ENCODE results near the gene OR1L6.

OR1L6 gene

DNA sequence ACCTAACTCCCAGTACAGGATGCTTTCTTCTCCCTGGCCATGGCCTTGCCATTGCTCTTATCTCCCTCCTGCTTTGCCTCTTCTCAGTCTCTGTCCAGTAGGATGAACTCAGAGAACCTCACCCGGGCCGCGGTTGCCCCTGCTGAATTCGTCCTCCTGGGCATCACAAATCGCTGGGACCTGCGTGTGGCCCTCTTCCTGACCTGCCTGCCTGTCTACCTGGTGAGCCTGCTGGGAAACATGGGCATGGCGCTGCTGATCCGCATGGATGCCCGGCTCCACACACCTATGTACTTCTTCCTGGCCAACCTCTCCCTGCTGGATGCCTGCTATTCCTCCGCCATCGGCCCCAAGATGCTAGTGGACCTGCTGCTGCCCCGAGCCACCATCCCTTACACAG is 46.7 kb downstream of the OR1L6 start, which contains the start of gene OR5C1:
Gene OR5C1, plus strand, starts transcription at position 103 of the 400 bp plus-strand sequence. Its CDS starts 0 bp downstream, at position 103.
- TF ChIP-seq ZFX (IDR thresholded peaks at IDR 0.05) = no peak
- TF ChIP-seq, protein P1, sequence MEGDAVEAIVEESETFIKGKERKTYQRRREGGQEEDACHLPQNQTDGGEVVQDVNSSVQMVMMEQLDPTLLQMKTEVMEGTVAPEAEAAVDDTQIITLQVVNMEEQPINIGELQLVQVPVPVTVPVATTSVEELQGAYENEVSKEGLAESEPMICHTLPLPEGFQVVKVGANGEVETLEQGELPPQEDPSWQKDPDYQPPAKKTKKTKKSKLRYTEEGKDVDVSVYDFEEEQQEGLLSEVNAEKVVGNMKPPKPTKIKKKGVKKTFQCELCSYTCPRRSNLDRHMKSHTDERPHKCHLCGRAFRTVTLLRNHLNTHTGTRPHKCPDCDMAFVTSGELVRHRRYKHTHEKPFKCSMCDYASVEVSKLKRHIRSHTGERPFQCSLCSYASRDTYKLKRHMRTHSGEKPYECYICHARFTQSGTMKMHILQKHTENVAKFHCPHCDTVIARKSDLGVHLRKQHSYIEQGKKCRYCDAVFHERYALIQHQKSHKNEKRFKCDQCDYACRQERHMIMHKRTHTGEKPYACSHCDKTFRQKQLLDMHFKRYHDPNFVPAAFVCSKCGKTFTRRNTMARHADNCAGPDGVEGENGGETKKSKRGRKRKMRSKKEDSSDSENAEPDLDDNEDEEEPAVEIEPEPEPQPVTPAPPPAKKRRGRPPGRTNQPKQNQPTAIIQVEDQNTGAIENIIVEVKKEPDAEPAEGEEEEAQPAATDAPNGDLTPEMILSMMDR (conservative IDR thresholded peaks at IDR 0.05) = no peak
- no peak within 1 kb of the TSS for H3K27ac ChIP-seq

DNA sequence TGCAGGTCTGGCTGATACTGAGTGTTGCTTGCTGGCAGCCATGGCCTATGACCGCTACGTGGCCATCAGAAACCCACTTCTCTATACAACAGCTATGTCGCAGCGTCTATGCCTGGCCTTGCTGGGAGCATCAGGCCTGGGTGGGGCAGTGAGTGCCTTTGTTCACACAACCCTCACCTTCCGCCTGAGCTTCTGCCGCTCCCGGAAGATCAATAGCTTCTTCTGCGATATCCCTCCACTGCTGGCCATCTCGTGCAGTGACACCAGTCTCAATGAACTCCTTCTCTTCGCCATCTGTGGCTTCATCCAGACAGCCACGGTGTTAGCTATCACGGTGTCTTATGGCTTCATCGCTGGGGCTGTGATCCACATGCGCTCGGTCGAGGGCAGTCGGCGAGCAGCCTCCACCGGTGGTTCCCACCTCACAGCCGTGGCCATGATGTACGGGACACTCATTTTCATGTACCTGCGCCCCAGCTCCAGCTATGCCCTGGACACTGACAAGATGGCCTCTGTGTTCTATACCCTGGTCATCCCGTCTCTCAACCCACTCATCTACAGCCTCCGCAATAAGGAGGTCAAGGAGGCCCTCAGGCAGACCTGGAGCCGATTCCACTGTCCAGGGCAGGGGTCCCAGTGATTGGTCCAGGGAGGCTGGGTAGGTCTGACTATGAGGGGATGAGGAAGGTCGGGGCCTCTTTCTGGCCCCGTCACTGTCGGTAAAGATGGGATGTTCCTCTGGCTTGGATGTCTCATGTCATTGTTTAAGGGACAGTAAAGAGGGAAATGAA is 47.3 kb downstream of the OR1L6 start:
- H3K27ac ChIP-seq = no peak overlapping the region
- no peak for TF ChIP-seq ZFX (IDR thresholded peaks at IDR 0.05)
- TF ChIP-seq, protein P1 (conservative IDR thresholded peaks at IDR 0.05) = no peak

DNA sequence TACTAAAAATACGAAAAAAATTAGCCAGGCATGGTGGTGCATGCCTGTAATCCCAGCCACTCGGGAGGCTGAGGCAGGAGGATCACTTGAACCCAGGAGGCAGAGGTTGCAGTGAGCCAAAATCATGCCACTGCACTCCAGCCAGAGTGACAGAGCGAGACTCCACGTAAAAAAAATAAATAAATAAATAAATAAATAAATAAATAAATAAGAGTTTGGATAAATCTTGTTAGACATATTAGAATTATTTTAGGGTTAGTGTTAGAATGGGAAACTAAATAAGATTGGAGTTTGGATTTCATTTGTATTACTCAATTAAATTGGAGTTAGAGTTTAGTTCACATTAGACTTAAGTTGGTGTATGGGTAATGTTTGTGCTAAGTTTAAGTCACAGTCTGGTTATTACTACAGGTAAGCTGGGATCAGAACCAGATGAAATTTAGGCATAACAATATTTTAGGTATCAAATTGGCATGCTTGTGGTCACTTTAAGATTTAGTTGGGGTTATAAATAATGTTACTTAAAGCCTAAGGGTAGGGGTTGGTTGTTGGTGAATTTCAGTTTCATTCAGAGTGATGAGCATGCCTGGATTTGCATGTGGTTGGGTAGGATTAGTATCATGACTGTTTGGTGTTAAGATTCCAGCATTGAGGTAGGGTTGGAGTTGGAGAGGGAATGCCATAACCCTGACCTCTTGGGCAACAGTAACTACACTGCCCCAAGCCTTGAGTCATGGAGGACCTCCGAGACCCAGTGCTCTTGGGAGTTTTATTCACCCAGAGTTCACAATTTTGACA is 50.0 kb downstream of the OR1L6 start:
- TF ChIP-seq, protein P1 (conservative IDR thresholded peaks at IDR 0.05) = no peak
- no peak for TF ChIP-seq ZFX (IDR thresholded peaks at IDR 0.05)
- H3K27ac ChIP-seq = no peak overlapping the region

DNA sequence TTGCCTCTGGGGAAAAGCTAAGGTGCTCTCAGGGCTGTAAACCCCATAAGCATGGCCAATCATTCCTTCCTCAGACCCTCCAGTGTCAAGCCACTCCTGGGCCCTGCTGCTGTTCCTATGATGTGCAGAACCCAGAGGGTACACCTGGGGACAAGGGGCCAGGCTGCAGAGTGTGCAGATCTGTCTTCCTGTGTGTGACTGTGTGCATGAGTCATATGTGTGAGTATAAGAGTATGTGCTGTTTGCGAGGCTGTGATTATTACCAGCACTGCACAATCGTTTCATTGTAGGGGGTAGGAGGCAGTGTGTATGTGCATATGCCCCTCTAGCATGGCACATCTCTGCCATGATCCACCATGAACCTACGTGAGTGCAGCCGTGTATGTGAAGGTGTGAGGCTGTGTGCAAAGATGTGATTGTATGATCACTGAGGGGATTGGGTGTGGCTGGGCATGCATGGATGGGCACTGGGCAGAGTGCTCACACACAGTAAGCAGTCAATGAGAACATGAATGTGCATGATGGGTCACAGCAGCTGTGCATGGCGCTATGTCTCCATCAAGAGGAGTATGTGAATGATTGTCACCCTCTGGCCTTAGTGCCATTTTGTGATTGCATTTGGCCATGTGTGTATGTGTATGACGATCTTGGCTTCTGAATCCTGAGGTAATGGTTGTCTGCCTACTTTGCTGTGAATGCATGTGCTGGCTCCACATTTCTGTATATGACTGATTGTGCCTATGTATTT is 55.4 kb downstream of the OR1L6 start:
- TF ChIP-seq, protein P1 (conservative IDR thresholded peaks at IDR 0.05) = no peak
- TF ChIP-seq ZFX (IDR thresholded peaks at IDR 0.05) = no peak
- no peak overlapping the region for H3K27ac ChIP-seq
